ENCODE measurements around the gene SMAD4. TPM values are rescaled to one million over a fixed set of nuclear protein-coding genes. Genes with fewer than 3 reads are reported as not detected.

SMAD4 gene
- total and polyA plus RNA-seq, 2 of the 13 experiments (the other 11 are each of a cell fraction or from before 2014, with no cell fraction given) = 70.2 to 72.0 TPM

DNA sequence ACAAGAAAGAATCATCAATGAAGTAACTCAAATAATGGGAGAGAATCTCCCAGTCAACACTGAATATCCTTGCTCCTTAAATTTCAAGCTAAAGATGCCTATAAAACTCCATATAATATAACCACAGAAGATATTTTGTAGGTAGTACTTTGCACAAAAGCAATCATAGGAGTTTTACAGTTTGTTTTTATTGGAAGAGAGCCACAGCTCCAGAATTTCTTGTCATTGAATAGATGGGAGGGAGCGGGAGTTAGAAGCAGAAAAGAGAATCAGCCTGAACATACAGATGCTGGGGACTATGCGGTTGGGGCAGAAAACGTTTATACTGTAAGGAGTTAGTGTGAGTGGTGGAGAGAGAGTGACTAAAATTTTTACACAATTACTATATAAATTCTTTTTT is 18.3 kb upstream of the SMAD4 start (continued):
- TF ChIP-seq THRA (CRISPR knock-in tag; IDR thresholded peaks at IDR 0.05; ENCODE audit: borderline replicate concordance) = no peak
- TF ChIP-seq ZFP90 (CRISPR knock-in tag; IDR thresholded peaks at IDR 0.05; ENCODE audit: borderline replicate concordance) = no peak
- no peak for TF ChIP-seq GATA4 (IDR thresholded peaks at IDR 0.05; ENCODE audit: borderline replicate concordance, low read depth)
- no peak for TF ChIP-seq RBAK (CRISPR knock-in tag; IDR thresholded peaks at IDR 0.05)
- TF ChIP-seq, protein P1, sequence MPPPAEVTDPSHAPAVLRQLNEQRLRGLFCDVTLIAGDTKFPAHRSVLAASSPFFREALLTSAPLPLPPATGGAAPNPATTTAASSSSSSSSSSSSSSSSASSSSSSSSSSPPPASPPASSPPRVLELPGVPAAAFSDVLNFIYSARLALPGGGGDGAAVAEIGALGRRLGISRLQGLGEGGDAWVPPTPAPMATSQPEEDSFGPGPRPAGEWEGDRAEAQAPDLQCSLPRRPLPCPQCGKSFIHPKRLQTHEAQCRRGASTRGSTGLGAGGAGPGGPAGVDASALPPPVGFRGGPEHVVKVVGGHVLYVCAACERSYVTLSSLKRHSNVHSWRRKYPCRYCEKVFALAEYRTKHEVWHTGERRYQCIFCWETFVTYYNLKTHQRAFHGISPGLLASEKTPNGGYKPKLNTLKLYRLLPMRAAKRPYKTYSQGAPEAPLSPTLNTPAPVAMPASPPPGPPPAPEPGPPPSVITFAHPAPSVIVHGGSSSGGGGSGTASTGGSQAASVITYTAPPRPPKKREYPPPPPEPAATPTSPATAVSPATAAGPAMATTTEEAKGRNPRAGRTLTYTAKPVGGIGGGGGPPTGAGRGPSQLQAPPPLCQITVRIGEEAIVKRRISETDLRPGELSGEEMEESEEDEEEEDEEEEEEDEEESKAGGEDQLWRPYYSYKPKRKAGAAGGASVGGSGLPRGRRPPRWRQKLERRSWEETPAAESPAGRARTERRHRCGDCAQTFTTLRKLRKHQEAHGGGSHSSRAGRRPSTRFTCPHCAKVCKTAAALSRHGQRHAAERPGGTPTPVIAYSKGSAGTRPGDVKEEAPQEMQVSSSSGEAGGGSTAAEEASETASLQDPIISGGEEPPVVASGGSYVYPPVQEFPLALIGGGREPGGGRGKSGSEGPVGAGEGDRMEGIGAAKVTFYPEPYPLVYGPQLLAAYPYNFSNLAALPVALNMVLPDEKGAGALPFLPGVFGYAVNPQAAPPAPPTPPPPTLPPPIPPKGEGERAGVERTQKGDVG (CRISPR knock-in tag; IDR thresholded peaks at IDR 0.05; ENCODE audit: borderline replicate concordance) = no peak
- no peak for TF ChIP-seq ZNF580 (CRISPR knock-in tag; IDR thresholded peaks at IDR 0.05; ENCODE audit: borderline replicate concordance, low read depth)
- TF ChIP-seq PRMT3 (CRISPR knock-in tag; IDR thresholded peaks at IDR 0.05; ENCODE audit: borderline replicate concordance, low read depth) = no peak
- TF ChIP-seq, protein P2, sequence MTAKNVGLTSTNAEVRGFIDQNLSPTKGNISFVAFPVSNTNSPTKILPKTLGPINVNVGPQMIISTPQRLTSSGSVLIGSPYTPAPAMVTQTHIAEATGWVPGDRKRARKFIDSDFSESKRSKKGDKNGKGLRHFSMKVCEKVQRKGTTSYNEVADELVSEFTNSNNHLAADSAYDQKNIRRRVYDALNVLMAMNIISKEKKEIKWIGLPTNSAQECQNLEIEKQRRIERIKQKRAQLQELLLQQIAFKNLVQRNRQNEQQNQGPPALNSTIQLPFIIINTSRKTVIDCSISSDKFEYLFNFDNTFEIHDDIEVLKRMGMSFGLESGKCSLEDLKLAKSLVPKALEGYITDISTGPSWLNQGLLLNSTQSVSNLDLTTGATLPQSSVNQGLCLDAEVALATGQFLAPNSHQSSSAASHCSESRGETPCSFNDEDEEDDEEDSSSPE (CRISPR knock-in tag; IDR thresholded peaks at IDR 0.05) = no peak
